Small intestine (tissue), 7 donors: ENCODE results near the gene KRT81. TPM values are rescaled to one million over a fixed set of nuclear protein-coding genes. Genes with fewer than 3 reads are reported as not detected.

Experiments
- DNase-seq, 2 donors: peaks; one replicate each; pipeline versions ENCODE4 v3.0.0 to v3.0.0-alpha.2; 2013
- FAIRE-seq: peaks from 2 replicates; lab custom pipeline; 2012; peaks lifted over from hg19 to GRCh38; lab: Jason Lieb, UNC
- H3K27ac ChIP-seq, 3 donors: one replicate each; pipeline ENCODE4 v1.5.1; 2013; ENCODE audit warnings: low read length in 2 of 3, mild to moderate bottlenecking in 2 of 3, control low read depth in 1 of 3, inconsistent platforms in 1 of 3, low read depth in 1 of 3, moderate library complexity in 1 of 3
- H3K27me3 ChIP-seq, 3 donors: one replicate each; pipeline ENCODE4 v1.6.1; 2013; ENCODE audit warnings: low read length in 3 of 3, inconsistent platforms in 1 of 3; ENCODE audit not compliant: control insufficient read depth in 3 of 3, insufficient read depth in 3 of 3
- H3K36me3 ChIP-seq, 3 donors: one replicate each; pipeline ENCODE4 v1.6.1; 2013; ENCODE audit warnings: low read length in 3 of 3, inconsistent platforms in 1 of 3, low read depth in 1 of 3, mild to moderate bottlenecking in 1 of 3, moderate library complexity in 1 of 3; ENCODE audit not compliant: control insufficient read depth in 3 of 3, insufficient read depth in 2 of 3
- H3K4me1 ChIP-seq, 3 donors: one replicate each; pipeline ENCODE4 v1.6.1; 2013; ENCODE audit warnings: low read length in 2 of 3, inconsistent platforms in 1 of 3, low read depth in 1 of 3, mild to moderate bottlenecking in 1 of 3, moderate library complexity in 1 of 3; ENCODE audit not compliant: control insufficient read depth in 3 of 3, insufficient read depth in 2 of 3
- H3K4me3 ChIP-seq, 3 donors: one replicate each; pipeline ENCODE4 v1.5.1; 2013; ENCODE audit warnings: low read length in 3 of 3, control low read depth in 1 of 3, inconsistent platforms in 1 of 3, low read depth in 1 of 3, mild to moderate bottlenecking in 1 of 3, moderate library complexity in 1 of 3
- H3K9me3 ChIP-seq, 2 donors: one replicate each; pipeline ENCODE4 v1.6.1; 2013; ENCODE audit warnings: low read depth in 1 of 2, low read length in 1 of 2; ENCODE audit not compliant: control insufficient read depth in 2 of 2, insufficient read depth in 1 of 2
- WGBS, 3 donors: extraction: QIAGEN DNeasy Blood & Tissue Kit; methylation state at CpG; one replicate each; pipeline ENCODE4 v1.1.7; 2013; 5-methylcytosine and 5-hydroxymethylcytosine counted together
- polyA plus RNA-seq, 4 donors: library from polyadenylated mRNA; stranded (reverse) in 3 of 4; unstranded in 1 of 4; fragments of 200-250 nt in 3 of 4; fragments of 120-200 nt in 1 of 4; gene quantifications; one replicate each; pipeline versions ENCODE4 v1.2.1 to v1.2.3, GENCODE V29; 2013
- donor health status: healthy with polysubstance abuse.
- donor health status: control.
- donor health status: control.
- donor health status: Bipolar disorder and iron deficiency.
- donor health status: healthy.

Gene KRT81
- polyA plus RNA-seq, 4 donors = 0.53 TPM; not detected in 3

- Histone ChIP-seq H3K4me3 (no peak overlapping the region), H3K27ac (no peak overlapping the region), H3K4me1 (no peaks in the 10 kb centered on the region), H3K27me3 (peaks cover 0 to 2% (median 0%) of the 10 kb centered on the region in 3 donors), H3K9me3 (no peaks in the 10 kb centered on the region), H3K36me3 (no peaks in the 10 kb centered on the region)
- DNase-seq (no peak), FAIRE-seq (no peak)
- whole genome bisulfite sequencing, 3 donors = 87 to 90% (median 87%) methylated on average over 24 of the region's 24 CpGs
Measured at GRCh38 chr12:52285851-52286530, 5.3 kb downstream of the KRT81 start.

GRCh38 chr12:52285172-52285745 lies 6.1 kb downstream of the KRT81 start:
- DNase-seq = no peak
- H3K4me3 ChIP-seq = no peak overlapping the region
- WGBS, 3 donors = 85 to 95% (median 87%) methylated on average over 2 of the region's 2 CpGs
- FAIRE-seq = no peak
- H3K27me3 ChIP-seq = peaks cover 0 to 2% (median 0%) of the 10 kb centered on the region in 3 donors
- H3K9me3 ChIP-seq = no peaks in the 10 kb centered on the region
- no peaks in the 10 kb centered on the region for H3K4me1 ChIP-seq
- no peaks in the 10 kb centered on the region for H3K36me3 ChIP-seq
- H3K27ac ChIP-seq = no peak overlapping the region

GRCh38 chr12:52284562-52285171 lies 6.7 kb downstream of the KRT81 start:
- H3K27me3 ChIP-seq = peaks cover 0 to 2% (median 0%) of the 10 kb centered on the region in 3 donors
- no peak overlapping the region for H3K27ac ChIP-seq
- H3K4me3 ChIP-seq = no peak overlapping the region
- FAIRE-seq (no peak), DNase-seq (no peak)
- 56 to 79% (median 74%) methylated on average over 4 of the region's 4 CpGs for WGBS, 3 donors
- no peaks in the 10 kb centered on the region for H3K9me3 ChIP-seq
- H3K4me1 ChIP-seq = no peaks in the 10 kb centered on the region
- H3K36me3 ChIP-seq = no peaks in the 10 kb centered on the region

- Histone ChIP-seq H3K9me3 (no peaks in the 10 kb centered on the region), H3K4me3 (no peak overlapping the region), H3K27ac (no peak overlapping the region), H3K36me3 (no peaks in the 10 kb centered on the region), H3K4me1 (peaks cover 0 to 4% (median 0%) of the 10 kb centered on the region in 3 donors), H3K27me3 (peaks cover 0 to 8% (median 4%) of the 10 kb centered on the region in 3 donors)
- 57 to 77% (median 77%) methylated on average over 4 of the region's 4 CpGs for WGBS, 3 donors
- DNase-seq (no peak), FAIRE-seq (no peak)
Measured at GRCh38 chr12:52280796-52281560, 10.4 kb downstream of the KRT81 start.

GRCh38 chr12:52280319-52280795 lies 11.0 kb downstream of the KRT81 start:
- Histone ChIP-seq H3K27ac (peak overlapping the region in 1 of 3 donors; percentile 25), H3K9me3 (no peaks in the 10 kb centered on the region), H3K27me3 (peaks cover 0 to 8% (median 4%) of the 10 kb centered on the region in 3 donors), H3K4me1 (peaks cover 0 to 4% (median 0%) of the 10 kb centered on the region in 3 donors), H3K36me3 (no peaks in the 10 kb centered on the region), H3K4me3 (no peak overlapping the region)
- 52 to 67% (median 55%) methylated on average over 3 of the region's 3 CpGs for WGBS, 3 donors
- DNase-seq (no peak), FAIRE-seq (no peak)

GRCh38 chr12:52279422-52280318 lies 11.7 kb downstream of the KRT81 start:
- no peak overlapping the region for H3K27ac ChIP-seq
- H3K27me3 ChIP-seq = peaks cover 0 to 8% (median 6%) of the 10 kb centered on the region in 3 donors
- H3K9me3 ChIP-seq = no peaks in the 10 kb centered on the region
- FAIRE-seq (no peak), DNase-seq (no peak)
- peaks cover 0 to 4% (median 0%) of the 10 kb centered on the region in 3 donors for H3K4me1 ChIP-seq
- 81 to 87% (median 86%) methylated on average over 14 of the region's 14 CpGs for WGBS, 3 donors
- no peaks in the 10 kb centered on the region for H3K36me3 ChIP-seq
- no peak overlapping the region for H3K4me3 ChIP-seq

GRCh38 chr12:52278575-52279421 lies 12.5 kb downstream of the KRT81 start:
- peaks cover 0 to 8% (median 7%) of the 10 kb centered on the region in 3 donors for H3K27me3 ChIP-seq
- H3K4me3 ChIP-seq = no peak overlapping the region
- no peak for FAIRE-seq
- WGBS, 3 donors = 15 to 23% (median 21%) methylated on average over 17 to 32 of the region's 32 CpGs
- peak; percentile 58 to 84 for DNase-seq
- no peaks in the 10 kb centered on the region for H3K36me3 ChIP-seq
- peaks cover 0 to 4% (median 0%) of the 10 kb centered on the region in 3 donors for H3K4me1 ChIP-seq
- no peak overlapping the region for H3K27ac ChIP-seq
- no peaks in the 10 kb centered on the region for H3K9me3 ChIP-seq
